ENCODE measurements around the gene NFASC. TPM values are rescaled to one million over a fixed set of nuclear protein-coding genes. Genes with fewer than 3 reads are reported as not detected.

Gene NFASC
- total RNA-seq, 4 donors from 2014 or later: 7.9 to 68.7 (median 32.7) TPM

GRCh38 chr1:205030241-205030640 lies 159.6 kb downstream of the NFASC start:
- no peaks in the 10 kb centered on the region for H3K36me3 ChIP-seq
- no peak overlapping the region for H3K27ac ChIP-seq
- intact Hi-C loops (cut with DNase I; ENCODE audit: low total_unique reads): no loop called here
- no peak overlapping the region for H3K4me3 ChIP-seq
- TF ChIP-seq CTCF (IDR thresholded peaks at IDR 0.05) (no peak), POLR2A (IDR thresholded peaks at IDR 0.05) (no peak)
- no peaks in the 10 kb centered on the region for H3K9me3 ChIP-seq
- H3K27me3 ChIP-seq: no peaks in the 10 kb centered on the region
- no peaks in the 10 kb centered on the region for H3K4me1 ChIP-seq
- no peak for DNase-seq

- no peak overlapping the region for H3K27ac ChIP-seq
- no peak overlapping the region for H3K4me3 ChIP-seq
- no peaks in the 10 kb centered on the region for H3K4me1 ChIP-seq
- no peak for TF ChIP-seq POLR2A (IDR thresholded peaks at IDR 0.05)
- TF ChIP-seq CTCF (IDR thresholded peaks at IDR 0.05): no peak
- intact Hi-C loops (cut with DNase I; ENCODE audit: low total_unique reads): no loop called here
- DNase-seq: no peak
- no peaks in the 10 kb centered on the region for H3K27me3 ChIP-seq
- H3K36me3 ChIP-seq: no peaks in the 10 kb centered on the region
- H3K9me3 ChIP-seq: no peaks in the 10 kb centered on the region
Measured at GRCh38 chr1:205030896-205031295, 160.2 kb downstream of the NFASC start.

GRCh38 chr1:205032508-205032907 lies 161.8 kb downstream of the NFASC start:
- Histone ChIP-seq H3K4me3 (no peak overlapping the region), H3K27ac (no peak overlapping the region), H3K9me3 (no peaks in the 10 kb centered on the region), H3K36me3 (no peaks in the 10 kb centered on the region), H3K4me1 (no peaks in the 10 kb centered on the region), H3K27me3 (no peaks in the 10 kb centered on the region)
- DNase-seq: no peak
- intact Hi-C loops (cut with DNase I; ENCODE audit: low total_unique reads): no loop called here
- TF ChIP-seq POLR2A (IDR thresholded peaks at IDR 0.05) (no peak), CTCF (IDR thresholded peaks at IDR 0.05) (no peak)

GRCh38 chr1:205037539-205037938 lies 166.9 kb downstream of the NFASC start:
- Histone ChIP-seq H3K9me3 (no peaks in the 10 kb centered on the region), H3K4me1 (no peaks in the 10 kb centered on the region), H3K4me3 (no peak overlapping the region), H3K27ac (no peak overlapping the region), H3K36me3 (no peaks in the 10 kb centered on the region), H3K27me3 (no peaks in the 10 kb centered on the region)
- intact Hi-C loops (cut with DNase I; ENCODE audit: low total_unique reads): no loop called here
- no peak for DNase-seq
- TF ChIP-seq POLR2A (IDR thresholded peaks at IDR 0.05) (no peak), CTCF (IDR thresholded peaks at IDR 0.05) (no peak)

GRCh38 chr1:205038132-205038786 lies 167.6 kb downstream of the NFASC start:
- no peak for DNase-seq
- intact Hi-C loops (cut with DNase I; ENCODE audit: low total_unique reads): no loop called here
- no peaks in the 10 kb centered on the region for H3K36me3 ChIP-seq

More at GRCh38 chr1:205038132-205038786, 167.6 kb downstream of the NFASC start:
- H3K4me3 ChIP-seq: no peak overlapping the region
- no peaks in the 10 kb centered on the region for H3K27me3 ChIP-seq
- H3K9me3 ChIP-seq: no peaks in the 10 kb centered on the region
- peaks cover 0 to 4% of the 10 kb centered on the region in 2 donors for H3K4me1 ChIP-seq
- no peak for TF ChIP-seq POLR2A (IDR thresholded peaks at IDR 0.05)
- TF ChIP-seq CTCF (IDR thresholded peaks at IDR 0.05): no peak
- no peak overlapping the region for H3K27ac ChIP-seq
